Measurements from ENCODE around the gene APLP2.
"Not testable (repeated sequence)": the region's sequence is repeated elsewhere in the genome, so short reads cannot be mapped to it uniquely, and the experiment has no call there.

The APLP2 gene

DNA sequence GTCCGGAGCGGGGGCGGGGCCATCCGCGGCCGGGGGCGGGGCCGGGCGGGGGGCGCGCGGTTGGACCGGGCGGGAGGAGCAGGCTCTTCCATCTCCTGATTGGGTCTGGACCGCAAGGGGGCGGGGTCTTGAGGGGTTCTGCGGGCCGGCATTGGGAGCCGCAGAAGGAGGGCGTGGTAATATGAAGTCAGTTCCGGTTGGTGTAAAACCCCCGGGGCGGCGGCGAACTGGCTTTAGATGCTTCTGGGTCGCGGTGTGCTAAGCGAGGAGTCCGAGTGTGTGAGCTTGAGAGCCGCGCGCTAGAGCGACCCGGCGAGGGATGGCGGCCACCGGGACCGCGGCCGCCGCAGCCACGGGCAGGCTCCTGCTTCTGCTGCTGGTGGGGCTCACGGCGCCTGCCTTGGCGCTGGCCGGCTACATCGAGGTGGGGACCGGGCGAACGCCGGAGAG lies at the start of gene APLP2:
TSS of gene APLP2 (plus strand) at position 236 of the 450 bp plus-strand sequence. CDS start at position 320, 84 bp downstream.
- peak; percentile 83 for DNase-seq (ENCODE audit: low read depth, low spot score)

- DNase-seq (ENCODE audit: low read depth, low spot score), result no peak
Observed at GRCh38 chr11:130020323-130020722, 49.4 kb upstream of the APLP2 start.

DNA sequence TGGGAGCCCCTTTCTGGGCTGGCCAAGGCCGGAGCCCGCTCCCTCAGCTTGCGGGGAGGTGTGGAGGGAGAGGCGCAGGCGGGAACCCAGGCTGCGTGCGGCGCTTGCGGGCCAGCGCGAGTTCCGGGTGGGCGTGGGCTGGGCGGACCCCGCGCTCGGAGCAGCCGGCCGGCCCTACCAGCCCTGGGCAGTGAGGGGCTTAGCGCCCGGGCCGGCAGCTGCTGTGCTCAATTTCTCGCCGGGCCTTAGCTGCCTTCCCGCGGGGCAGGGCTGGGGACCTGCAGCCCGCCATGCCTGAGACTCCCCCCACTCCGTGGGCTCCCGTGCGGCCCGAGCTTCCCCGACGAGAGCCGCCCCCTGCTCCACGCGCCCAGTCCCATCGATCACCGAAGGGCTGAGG lies 48.1 kb upstream of the APLP2 start:
- DNase-seq (ENCODE audit: low read depth, low spot score), result not testable (repeated sequence)

- DNase-seq (ENCODE audit: low read depth, low spot score), result no peak
Observed at GRCh38 chr11:130022799-130023198, 46.9 kb upstream of the APLP2 start.

DNA sequence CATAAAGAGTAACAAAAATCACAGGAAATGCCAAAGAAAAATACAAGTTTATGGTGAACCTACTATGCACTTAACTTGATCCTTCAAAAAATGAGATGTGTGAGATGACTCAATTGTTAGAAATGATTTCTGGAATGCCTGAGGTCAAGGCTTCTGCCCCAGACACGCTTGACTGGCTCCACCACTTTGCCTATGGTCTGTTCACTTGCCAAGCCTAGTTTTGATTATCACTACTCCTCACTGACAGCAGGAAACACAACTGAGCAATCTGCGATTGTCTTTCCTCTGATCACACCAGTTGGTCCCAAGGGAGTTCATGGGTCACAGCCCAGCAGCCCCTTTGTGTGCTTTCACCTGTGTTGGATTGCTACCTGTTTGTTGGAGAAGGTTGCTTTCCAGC lies 46.5 kb upstream of the APLP2 start:
- no peak for DNase-seq (ENCODE audit: low read depth, low spot score)

DNA sequence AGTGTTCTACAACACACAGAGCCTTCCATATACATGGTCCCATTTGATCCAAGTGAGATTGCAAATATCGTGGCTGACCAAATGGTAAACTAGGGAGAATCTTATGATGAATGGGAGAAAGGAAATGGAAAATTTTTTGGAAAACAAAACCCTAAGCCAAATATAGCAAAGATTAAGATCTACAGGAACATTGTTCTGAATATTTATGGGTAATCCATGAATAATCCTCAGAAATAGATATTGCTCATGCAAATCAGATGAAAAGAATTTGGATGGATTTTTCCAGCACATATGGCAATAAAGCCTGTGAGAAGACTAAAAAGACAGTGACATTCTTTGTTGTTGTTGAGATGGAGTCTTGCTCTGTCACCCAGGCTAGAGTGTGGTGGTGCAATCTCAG lies 45.3 kb upstream of the APLP2 start:
- no peak for DNase-seq (ENCODE audit: low read depth, low spot score)

GRCh38 chr11:130025371-130025770 lies 44.3 kb upstream of the APLP2 start:
- DNase-seq (ENCODE audit: low read depth, low spot score), result no peak

DNA sequence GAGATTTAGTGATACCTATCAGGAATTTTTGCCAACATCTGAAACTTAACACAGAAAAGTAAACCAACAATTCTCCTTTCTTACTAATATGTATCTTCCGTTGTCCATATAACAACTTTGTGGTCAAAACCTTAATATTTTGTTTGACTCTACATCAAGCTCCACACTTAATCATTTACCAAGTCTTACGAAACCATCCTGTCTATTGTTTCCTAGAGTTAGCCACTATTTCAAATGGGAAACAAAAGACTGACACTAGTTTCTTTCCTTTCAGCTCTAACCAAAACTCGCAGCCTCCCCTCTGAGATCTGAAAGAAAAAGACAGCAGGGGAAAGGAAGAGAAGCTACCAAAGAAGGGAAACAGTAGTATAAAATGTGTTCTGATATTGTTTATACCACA lies 40.6 kb upstream of the APLP2 start:
- DNase-seq (ENCODE audit: low read depth, low spot score), result no peak

DNA sequence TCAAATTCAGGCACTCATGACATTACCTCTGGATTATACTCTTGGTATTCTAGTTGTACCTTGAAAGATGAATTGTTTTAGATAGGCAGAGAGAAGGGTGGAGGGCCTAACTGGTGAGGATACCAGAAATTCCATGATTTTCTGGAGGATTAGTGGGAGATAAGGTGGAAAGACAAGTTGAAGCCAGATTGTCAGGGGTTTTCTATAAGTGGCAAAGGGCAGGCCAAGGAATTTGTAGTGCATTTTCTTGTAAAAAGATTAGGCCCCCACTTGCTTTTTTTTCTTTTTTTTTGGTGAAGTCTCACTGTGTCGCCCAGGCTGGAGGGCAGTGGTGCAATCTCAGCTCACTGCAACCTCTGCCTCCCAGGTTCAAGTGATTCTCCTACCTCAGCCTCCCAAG lies 38.6 kb upstream of the APLP2 start:
- no peak for DNase-seq (ENCODE audit: low read depth, low spot score)

- DNase-seq (ENCODE audit: low read depth, low spot score), result no peak
Observed at GRCh38 chr11:130031945-130032344, 37.7 kb upstream of the APLP2 start.

GRCh38 chr11:130032931-130033330 lies 36.8 kb upstream of the APLP2 start:
- DNase-seq (ENCODE audit: low read depth, low spot score), result no peak

DNA sequence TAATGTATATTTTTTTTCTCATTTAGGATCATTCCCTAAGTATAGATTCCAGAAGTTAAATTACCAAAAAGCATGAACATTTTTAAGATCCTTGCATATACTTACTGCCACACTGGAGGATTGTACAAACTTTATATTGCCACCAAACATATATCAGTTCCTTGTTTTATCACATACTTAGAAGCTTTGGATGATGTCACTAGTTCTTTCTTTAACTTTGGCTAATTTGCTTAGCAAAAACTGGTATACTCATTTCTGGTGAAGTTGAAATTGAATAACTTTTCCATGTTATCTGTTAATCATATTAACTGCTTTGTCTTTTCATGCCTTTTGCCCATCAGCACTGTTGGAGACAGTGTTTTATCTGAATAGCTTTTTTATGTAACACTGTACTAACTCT lies 35.5 kb upstream of the APLP2 start:
- no peak for DNase-seq (ENCODE audit: low read depth, low spot score)

DNA sequence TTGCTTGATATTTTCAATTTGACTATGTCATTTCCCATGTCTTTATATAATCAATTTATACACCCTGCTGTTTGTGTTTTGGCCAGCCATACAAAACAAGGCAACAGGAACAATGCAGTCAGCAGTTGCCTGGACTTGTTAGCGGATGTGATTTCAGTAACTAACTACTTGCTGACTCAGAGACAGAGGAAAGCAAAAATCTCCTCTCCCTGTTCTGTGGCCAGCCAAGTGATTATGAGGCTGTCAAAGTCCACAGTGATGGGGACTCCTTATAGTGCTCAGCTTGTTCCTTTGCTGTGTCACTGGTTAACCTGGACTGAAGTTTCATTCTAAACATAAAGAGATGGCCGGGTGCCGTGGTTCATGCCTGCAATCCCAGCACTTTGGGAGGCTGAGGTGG lies 32.6 kb upstream of the APLP2 start:
- DNase-seq (ENCODE audit: low read depth, low spot score), result no peak

- no peak for DNase-seq (ENCODE audit: low read depth, low spot score)
Observed at GRCh38 chr11:130037881-130038585, 31.7 kb upstream of the APLP2 start.

DNA sequence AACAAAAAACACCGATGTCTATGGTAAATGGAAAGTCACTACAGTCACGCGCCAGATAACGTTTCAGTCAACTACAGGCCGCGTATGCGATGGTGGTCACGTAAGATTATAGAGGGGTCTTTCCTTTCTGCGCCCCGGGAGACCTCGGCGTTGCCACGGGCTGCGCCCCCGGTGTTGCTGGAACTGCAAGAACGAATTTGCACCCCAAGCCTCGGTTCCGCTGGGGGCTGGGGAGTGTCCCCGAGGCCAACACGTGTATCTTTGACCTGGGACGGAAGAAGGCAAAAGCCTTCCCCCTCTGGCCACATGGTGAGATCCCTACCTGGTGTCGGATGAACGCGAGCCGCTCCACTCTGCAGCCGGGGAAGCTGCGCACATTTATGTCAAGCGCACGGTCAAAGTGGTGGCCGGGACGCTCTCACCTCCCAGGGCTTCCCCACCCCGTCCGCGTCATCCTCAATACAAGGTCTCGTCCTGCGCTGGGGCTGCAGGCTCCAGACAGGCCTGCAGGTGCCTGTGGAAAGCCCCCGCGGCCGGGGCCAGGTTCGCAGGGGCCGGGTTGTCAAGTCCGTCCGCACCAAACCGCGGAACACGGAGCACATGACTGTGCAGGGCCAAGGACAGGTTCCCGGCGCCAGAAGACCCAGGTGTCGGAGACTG lies 29.3 kb upstream of the APLP2 start:
- DNase-seq (ENCODE audit: low read depth, low spot score), result no peak

- DNase-seq (ENCODE audit: low read depth, low spot score), result peak; percentile 44
Observed at GRCh38 chr11:130042093-130042591, 27.6 kb upstream of the APLP2 start.

DNA sequence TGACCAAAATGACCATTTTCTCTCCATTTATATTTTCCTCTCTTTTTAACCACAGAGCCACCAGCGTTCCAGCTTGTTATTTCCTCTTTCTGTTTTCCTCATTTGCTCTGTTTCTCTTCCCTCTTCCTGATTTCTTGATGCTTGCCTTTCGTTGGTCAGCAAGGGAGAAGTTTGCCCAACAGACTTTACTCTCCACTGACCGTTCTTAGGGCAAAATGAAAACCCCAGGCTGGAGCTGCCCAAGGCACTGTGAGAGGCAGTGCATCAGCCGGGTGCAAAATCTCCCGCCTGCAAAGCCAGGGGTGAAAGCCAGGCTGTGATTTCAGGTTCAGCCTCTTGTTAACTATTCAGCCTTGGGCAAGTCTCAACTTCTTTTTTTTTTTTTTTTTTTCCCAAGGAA lies 26.1 kb upstream of the APLP2 start:
- DNase-seq (ENCODE audit: low read depth, low spot score), result no peak

DNA sequence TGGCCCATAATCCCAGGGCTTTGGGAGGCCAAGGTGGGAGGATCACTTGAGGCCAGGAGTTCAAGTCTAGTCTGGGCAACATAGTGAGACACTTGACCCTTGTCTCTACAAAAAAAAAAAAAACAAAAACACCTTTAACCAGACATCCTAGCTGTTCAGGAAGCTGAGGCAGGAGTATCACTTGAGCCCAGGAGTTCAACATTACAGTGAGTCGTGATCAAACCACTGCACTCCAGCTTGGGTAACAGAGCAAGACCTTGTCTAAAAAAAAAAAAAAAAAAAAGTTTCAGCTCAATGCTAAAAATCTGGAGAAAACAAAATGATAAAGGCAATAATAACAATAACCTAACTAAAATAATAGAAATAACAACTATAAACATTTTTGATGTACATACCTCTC lies 22.6 kb upstream of the APLP2 start:
- no peak for DNase-seq (ENCODE audit: low read depth, low spot score)

DNA sequence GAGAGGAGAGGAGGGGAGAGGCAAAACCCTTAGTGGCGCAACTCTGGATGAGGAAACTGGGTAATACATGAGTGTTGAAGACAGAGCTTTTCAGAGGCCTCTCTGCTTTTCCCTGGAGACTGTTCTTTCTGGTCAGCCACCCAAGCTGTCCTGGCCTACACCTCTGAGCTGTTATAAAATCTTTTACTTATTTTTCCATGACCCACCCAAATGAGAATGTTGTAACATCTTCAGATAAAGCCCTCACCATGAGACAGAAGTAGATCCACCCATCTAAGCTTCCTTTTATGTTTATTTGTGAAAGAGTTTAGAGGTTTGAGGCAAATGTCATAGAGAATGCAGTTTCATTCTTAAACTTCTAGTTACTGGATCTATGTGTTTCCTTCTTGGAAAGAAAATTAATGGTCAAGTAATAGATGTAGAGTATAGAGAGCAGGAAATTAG lies 20.3 kb upstream of the APLP2 start:
- no peak for DNase-seq (ENCODE audit: low read depth, low spot score)

- no peak for DNase-seq (ENCODE audit: low read depth, low spot score)
Observed at GRCh38 chr11:130050257-130050656, 19.4 kb upstream of the APLP2 start.

DNA sequence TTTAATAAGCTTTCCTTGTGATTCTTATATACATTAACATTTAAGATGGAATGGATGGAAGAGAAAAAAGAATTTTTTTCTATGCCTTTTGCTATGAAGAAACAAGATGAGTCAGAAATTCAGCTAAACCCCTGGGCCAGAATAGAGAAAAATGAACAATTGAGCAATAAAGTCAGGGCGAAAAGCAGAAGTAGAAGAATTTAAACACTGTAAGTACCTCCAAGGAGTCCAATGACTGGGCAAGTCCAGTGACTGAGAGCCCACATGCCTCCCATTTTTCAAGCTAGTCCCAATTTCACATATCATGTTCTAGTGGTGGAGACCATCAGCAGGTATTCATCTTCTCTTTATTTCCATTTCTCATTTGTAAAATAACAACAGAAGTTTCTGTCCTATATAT lies 18.6 kb upstream of the APLP2 start:
- DNase-seq (ENCODE audit: low read depth, low spot score), result no peak

DNA sequence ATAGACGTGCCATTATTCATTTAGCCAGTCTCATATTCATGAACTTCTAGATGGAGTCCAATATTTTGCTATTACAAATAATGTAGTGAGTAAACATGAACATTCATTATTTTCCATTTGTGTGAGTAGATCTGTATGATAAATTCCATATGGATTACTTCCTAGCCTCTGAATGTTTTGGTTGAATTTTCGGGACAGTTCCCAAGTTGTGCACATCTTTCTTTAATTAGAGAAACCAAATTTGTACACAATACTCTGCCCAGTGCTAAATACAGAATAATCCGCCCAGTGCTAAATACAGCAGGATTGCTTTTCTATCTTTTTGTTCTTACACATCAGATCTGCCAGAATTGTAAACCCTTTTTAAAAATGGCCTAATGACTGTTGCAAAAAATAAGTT lies 17.1 kb upstream of the APLP2 start:
- no peak for DNase-seq (ENCODE audit: low read depth, low spot score)

DNA sequence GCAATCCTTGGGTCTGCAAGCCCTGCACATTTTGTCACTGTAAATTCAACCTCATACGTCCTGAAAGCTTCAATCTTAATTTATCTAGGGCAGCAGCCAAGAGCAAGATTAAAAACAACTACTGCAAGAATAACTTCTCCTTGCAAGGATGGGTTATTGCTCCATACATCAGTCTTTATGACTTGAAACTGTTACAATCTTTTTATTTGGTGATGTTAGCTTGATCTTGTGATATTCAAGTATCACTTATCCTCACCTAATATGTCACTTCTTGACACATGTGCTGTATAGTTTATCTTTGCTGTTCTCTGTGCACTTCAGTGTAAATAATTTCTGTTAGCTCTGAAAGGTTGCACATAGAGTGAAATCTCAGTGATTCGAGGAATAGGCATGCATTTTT lies 14.7 kb upstream of the APLP2 start:
- no peak for DNase-seq (ENCODE audit: low read depth, low spot score)
